ENCODE results near the gene TRMT10B. TPM values are rescaled to one million over a fixed set of nuclear protein-coding genes. Genes with fewer than 3 reads are reported as not detected.

The TRMT10B gene
- total and polyA plus RNA-seq, 2 of the 13 experiments (the other 11 are each of a cell fraction or from before 2014, with no cell fraction given): 3.1 to 3.9 TPM

DNA sequence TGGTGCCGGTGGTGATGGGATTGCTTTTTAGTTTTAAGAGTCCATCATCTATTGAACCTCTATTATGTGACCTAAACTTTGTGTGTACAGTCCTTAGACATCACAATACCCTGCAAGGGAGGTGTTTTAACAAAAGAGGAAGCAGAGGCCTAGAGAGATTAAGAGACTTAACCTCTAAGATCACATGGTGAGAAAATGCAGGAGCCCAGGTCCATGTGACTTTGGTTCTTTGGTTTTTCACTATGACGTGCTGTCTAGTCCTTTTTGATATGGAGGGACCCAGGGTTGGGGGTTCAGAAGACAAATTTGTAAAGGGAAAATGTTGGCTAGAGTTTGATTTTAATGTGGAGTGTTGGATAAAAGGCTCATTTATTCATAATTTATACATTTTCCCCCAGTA, 34.1 kb upstream of the TRMT10B start:
- Histone ChIP-seq H3K9ac (ENCODE audit: insufficient read depth, low read depth, low read length) (no peak overlapping the region), H3K36me3 (replicated peaks in 1 of 2; ENCODE audit: control insufficient read depth in 1 of 2, insufficient read depth in 2 of 2, low read length in 2 of 2) (no peaks in the 10 kb centered on the region), H3K4me2 (ENCODE audit: low read depth, low read length) (no peak overlapping the region), H3K4me1 (ENCODE audit: insufficient read depth, low read length) (0 out of 2 replicates have a peak, but pooled peaks cover 6% of the 10 kb centered on the region), H3K27ac (ENCODE audit: extremely low read length, insufficient read depth, low read length) (no peak overlapping the region), H3K79me2 (ENCODE audit: insufficient read depth, low read length) (no peaks in the 10 kb centered on the region), H2AFZ (ENCODE audit: low read length) (no peak overlapping the region), H4K20me1 (ENCODE audit: insufficient read depth, low read length) (no peaks in the 10 kb centered on the region), H3K4me3 (replicated peaks in 1 of 3; ENCODE audit: insufficient read depth in 1 of 3, low read depth in 2 of 3, low read length in 3 of 3) (no peak overlapping the region), H3K27me3 (ENCODE audit: control insufficient read depth in 1 of 2, insufficient read depth in 2 of 2, low read length in 2 of 2) (no peaks in the 10 kb centered on the region; a peak in 1 of 5 replicates), H3K9me3 (ENCODE audit: low read length) (no peaks in the 10 kb centered on the region)
- no peak for FAIRE-seq
- no peak for DNase-seq (ENCODE audit: low spot score)
- no peak for ATAC-seq
- no peak for TF ChIP-seq ZNF770 (CRISPR knock-in tag; IDR thresholded peaks at IDR 0.05)
- TF ChIP-seq, protein P1, sequence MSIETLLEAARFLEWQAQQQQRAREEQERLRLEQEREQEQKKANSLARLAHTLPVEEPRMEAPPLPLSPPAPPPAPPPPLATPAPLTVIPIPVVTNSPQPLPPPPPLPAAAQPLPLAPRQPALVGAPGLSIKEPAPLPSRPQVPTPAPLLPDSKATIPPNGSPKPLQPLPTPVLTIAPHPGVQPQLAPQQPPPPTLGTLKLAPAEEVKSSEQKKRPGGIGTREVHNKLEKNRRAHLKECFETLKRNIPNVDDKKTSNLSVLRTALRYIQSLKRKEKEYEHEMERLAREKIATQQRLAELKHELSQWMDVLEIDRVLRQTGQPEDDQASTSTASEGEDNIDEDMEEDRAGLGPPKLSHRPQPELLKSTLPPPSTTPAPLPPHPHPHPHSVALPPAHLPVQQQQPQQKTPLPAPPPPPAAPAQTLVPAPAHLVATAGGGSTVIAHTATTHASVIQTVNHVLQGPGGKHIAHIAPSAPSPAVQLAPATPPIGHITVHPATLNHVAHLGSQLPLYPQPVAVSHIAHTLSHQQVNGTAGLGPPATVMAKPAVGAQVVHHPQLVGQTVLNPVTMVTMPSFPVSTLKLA (IDR thresholded peaks at IDR 0.05): 0 out of 2 replicates have a peak, but pooled peaks have one; percentile 55
- no peak for TF ChIP-seq ZNF550 (CRISPR knock-in tag; IDR thresholded peaks at IDR 0.05; ENCODE audit: borderline replicate concordance)
- POLR2A ChIA-PET: no interaction called here
- intact Hi-C loops (cut with micrococcal nuclease; ENCODE audit: unreplicated experiment): no loop called here
- CTCF ChIA-PET (ENCODE audit: low intra/inter-chr PET ratio, low total read pairs): no interaction called here
- no TSS peak for BruUV-seq (replicated peaks)
- WGBS (ENCODE audit: low lambda C conversion rate): 20% methylated on average over 2 of the region's 2 CpGs
- in situ Hi-C loops (cut with HindIII; ENCODE audit: extremely low pct_ligation_motif_present, low pct_unique_long_range_greater_than_20kb): no loop called here

DNA sequence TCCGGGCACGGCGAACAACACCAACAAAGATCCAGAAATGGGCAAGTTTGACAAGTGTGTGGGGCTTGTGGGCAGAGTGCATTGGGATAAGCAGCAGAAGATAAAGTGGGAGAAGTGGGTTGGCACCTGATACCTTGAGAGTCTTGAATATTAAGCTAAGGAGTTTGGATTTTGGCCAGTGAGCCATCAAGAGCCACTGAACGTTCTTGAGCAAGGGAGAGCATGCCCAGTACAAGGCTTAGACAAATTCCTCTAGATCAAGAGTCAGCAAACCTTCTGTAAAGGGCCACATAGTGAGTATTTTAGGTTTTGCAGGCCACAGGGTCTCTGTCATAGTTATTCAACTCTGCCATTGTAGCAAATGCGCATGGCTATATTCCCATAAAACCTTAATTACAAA, 26.6 kb upstream of the TRMT10B start:
- Histone ChIP-seq H3K79me2 (ENCODE audit: insufficient read depth, low read length) (no peaks in the 10 kb centered on the region), H3K27ac (ENCODE audit: extremely low read length, insufficient read depth, low read length) (no peak overlapping the region), H3K4me3 (replicated peaks in 1 of 3; ENCODE audit: insufficient read depth in 1 of 3, low read depth in 2 of 3, low read length in 3 of 3) (no peak overlapping the region), H3K9ac (ENCODE audit: insufficient read depth, low read depth, low read length) (no peak overlapping the region), H3K27me3 (ENCODE audit: control insufficient read depth in 1 of 2, insufficient read depth in 2 of 2, low read length in 2 of 2) (peaks cover under 1 to 21% of the 10 kb centered on the region in 2 experiments; a peak in 3 of 5 replicates), H3K36me3 (replicated peaks in 1 of 2; ENCODE audit: control insufficient read depth in 1 of 2, insufficient read depth in 2 of 2, low read length in 2 of 2) (no peaks in the 10 kb centered on the region), H3K4me1 (ENCODE audit: insufficient read depth, low read length) (no peaks in the 10 kb centered on the region), H2AFZ (ENCODE audit: low read length) (no peak overlapping the region), H3K9me3 (ENCODE audit: low read length) (no peaks in the 10 kb centered on the region), H3K4me2 (ENCODE audit: low read depth, low read length) (no peak overlapping the region), H4K20me1 (ENCODE audit: insufficient read depth, low read length) (no peaks in the 10 kb centered on the region)
- ATAC-seq: no peak
- intact Hi-C loops (cut with micrococcal nuclease; ENCODE audit: unreplicated experiment) (no loop called here), in situ Hi-C loops (cut with HindIII; ENCODE audit: extremely low pct_ligation_motif_present, low pct_unique_long_range_greater_than_20kb) (loop anchor here (25.0 kb wide), 1 partner anchor 240 kb away; the partner anchor contains the start of gene POLR1E)
- ChIA-PET CTCF (ENCODE audit: low intra/inter-chr PET ratio, low total read pairs) (no interaction called here), POLR2A (no interaction called here)
- no TSS peak for BruUV-seq (replicated peaks)
- DNase-seq (ENCODE audit: low spot score): no peak
- FAIRE-seq: no peak
- 68% methylated on average over 5 of the region's 5 CpGs for WGBS (ENCODE audit: low lambda C conversion rate)
- TF ChIP-seq ZNF12 (CRISPR knock-in tag; IDR thresholded peaks at IDR 0.05): no peak
